NCI-H748 (cell line): ENCODE data around the gene CCT2.
A peak's percentile ranks its signal among the peaks of the same experiment; 100 is the strongest.
"Not testable (repeated sequence)": the region's sequence is repeated elsewhere in the genome, so short reads cannot be mapped to it uniquely, and the experiment has no call there.

Experiments
- DNase-seq: peaks from one replicate; lab custom pipeline; 2025; ENCODE audit not compliant: unreplicated experiment; lab: John Stamatoyannopoulos, UW

CCT2 gene

DNA sequence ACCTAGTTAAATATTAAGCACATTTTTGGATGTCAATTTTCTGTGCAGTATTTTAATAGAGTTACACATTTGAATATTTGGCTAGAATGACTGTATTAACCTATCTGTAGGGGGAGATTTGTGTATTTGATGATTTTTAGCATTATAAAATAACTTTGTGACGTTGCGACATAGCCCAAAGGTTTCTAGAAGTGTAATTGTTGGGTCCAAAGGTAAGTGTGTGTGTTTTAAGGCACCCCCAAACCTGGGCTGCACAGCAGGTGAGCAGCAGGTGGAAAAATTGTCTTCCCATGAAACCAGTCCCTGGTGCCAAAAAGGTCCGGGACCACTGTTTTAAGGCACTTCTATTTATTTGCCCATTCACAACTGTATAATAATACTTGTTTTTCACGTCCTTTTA, 3.3 kb downstream of the CCT2 start:
- no peak for DNase-seq

DNA sequence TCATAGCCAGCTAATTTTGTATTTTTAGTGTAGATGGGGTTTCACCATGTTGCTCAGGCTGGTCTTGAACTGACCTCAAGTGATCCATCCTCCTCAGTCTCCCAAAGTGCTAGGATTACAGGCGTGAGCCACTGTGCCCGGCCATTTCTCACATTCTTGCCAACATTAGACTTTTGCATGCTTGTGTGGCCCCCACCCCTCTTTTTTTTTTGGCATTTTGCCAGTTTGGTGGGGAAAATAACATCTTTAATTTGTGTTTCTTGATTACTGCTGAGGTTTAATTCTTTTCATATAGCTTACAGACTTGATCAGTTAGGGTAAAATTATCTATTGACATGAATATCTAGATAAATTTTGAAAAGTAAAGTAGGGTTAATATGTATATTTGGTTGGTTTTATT, 3.8 kb downstream of the CCT2 start:
- DNase-seq, result no peak

DNA sequence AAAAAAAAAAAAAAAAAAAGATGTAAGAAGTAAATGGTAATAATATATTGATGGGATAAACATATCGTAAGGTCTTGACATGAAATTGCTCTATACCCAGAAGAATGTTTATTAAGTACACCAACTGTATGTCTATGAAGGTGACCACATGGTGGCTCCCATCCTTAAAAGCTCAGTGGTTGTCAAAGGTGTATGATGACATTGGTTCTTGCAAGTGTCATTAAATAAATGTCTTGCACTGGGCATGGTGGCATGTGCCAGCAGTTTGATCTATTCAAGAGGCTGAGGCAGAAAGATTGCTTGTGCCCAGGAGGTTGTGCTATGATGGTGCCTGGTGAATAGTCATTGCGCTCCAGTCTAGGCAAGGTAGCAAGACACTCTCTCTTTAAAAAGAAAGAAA, 10.4 kb downstream of the CCT2 start:
- DNase-seq, result no peak

DNA sequence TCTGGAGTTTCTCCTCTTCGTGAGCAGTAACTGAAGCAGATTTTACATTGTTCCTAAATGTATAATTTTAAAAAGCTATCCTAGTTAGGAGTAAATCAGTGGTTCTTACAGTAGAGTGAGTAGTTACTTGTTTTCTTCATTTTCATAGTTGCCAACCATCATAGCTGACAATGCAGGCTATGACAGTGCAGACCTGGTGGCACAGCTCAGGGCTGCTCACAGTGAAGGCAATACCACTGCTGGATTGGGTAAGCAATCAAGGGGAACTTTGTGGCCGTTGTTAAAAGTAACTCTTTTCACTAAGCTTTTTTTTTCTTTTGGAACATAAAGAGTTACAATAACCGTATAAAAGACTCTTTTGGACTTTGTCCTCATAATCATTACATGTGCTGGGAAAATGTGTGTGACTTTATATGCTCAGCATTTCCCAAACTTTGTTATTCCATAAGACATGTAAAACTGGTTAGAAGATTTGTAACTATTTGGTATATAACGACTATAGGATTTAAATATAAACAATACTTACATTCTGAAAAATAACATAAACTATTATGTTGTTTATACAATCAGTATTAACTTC, 13.0 kb downstream of the CCT2 start:
- DNase-seq, result no peak

DNA sequence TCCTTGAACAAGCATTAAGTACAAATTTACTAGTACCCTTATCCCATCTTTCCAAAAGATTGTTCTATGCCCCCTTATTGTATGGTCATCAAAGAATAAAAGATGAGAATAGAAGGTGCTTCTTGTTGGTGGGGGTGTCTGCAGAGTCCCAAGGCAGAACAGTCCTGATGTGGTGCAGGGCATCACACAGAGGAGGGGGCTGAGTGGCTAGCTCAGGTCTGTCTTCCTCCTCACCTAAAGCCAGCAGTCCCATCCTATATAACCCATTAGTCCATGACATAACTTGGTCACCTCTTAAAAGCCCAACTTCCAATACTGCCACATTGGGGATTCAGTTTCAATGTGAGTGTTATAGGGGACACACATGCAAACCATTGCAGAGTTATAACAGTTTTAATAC, 15.5 kb downstream of the CCT2 start:
- no peak for DNase-seq

DNA sequence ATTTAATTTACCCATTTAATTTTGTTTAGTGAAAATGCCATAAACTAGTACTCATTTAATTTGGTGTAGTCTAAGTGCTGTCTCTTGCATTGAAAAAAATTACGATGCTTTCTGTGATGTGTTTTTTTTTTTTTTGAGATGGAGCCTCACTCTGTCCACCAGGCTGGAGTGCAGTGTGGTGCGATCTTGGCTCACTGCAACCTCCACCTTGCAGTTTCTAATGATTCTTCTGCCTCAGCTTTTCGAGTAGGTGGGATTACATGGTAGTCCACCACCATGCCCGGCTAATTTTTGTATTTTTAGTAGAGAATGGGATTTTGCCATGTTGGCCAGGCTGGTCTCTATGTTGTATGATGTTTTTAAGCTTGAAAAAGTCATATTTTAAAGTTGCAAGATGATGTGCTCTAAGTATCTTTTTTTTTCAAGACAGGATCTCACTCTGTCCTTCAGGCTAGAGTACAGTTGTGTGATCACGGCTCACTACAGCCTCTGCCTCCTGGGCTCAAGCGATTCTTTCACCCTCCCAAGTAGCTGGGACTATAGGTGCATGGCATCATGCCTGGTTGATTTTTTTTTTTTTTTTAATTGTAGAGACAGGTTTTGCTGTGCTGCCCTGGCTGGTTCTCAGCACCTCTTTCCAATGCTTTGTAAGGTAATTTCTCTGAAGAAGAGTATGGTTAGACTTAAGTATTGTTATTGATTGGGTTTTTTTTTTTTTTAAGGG, 16.9 kb downstream of the CCT2 start:
- DNase-seq, result no peak

DNA sequence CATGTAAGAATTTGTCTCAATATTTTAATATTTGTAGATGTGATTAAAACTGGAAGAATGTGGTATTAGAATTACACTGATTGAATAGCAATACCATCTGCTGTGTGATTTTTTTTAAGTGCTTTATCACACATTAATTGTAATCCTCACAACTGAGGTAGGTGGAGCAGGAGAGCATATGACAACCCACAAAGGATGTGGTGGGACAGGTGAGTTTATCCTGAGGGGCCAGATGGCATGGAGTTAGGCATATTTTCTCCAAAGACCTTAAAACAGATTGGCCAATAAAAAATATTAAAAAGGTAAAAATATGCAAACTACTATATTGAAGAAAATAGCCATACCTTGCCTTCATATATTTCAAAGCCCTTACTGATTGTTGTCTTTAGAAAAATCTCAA, 17.7 kb downstream of the CCT2 start:
- DNase-seq, result no peak

DNA sequence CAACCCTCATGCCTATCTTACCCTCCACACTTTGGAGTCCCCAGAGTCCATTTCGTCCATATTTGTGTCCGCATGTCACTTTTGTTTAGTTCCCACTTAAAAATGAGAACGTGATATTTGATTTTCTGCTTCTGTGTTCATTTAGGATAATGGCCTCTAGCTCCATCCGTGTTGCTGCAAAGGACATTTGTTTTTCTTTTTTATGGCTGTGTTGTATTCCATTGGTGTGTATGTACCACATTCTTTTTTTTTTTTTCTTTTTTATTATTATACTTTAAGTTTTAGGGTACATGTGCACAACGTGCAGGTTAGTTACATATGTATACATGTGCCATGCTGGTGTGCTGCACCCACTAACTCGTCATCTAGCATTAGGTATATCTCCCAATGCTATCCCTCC, 18.3 kb downstream of the CCT2 start:
- DNase-seq, result not testable (repeated sequence)

DNA sequence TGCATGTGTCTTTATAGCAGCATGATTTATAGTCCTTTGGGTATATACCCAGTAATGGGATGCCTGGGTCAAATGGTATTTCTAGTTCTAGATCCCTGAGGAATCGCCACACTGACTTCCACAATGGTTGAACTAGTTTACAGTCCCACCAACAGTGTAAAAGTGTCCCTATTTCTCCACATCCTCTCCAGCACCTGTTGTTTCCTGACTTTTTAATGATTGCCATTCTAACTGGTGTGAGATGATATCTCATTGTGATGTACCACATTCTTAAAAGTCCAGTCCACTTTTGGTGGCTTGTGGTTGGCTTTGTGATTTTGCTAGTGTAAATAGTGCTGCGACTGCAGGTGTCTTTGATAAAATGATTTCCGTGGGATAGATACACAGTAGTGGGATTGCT, 19.0 kb downstream of the CCT2 start:
- not testable (repeated sequence) for DNase-seq

DNA sequence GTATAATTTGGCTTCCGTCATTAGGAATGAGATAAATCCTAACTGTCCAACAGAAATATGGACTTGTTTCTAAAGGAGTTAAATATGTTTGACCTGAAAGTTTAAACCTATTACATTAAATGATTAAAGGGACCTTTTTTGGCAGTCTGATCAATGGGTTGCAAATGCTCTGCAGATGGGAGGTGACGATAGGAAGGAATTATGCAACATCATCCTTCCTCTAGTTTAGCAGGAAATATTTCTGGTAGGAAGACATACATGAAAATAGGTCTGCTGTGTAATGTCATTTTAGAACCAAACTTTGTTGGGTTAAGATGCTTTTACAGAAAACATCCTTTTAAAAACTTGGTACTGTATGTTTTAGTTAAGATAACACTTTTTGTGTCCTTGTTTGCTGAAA, 22.9 kb downstream of the CCT2 start:
- no peak for DNase-seq

DNA sequence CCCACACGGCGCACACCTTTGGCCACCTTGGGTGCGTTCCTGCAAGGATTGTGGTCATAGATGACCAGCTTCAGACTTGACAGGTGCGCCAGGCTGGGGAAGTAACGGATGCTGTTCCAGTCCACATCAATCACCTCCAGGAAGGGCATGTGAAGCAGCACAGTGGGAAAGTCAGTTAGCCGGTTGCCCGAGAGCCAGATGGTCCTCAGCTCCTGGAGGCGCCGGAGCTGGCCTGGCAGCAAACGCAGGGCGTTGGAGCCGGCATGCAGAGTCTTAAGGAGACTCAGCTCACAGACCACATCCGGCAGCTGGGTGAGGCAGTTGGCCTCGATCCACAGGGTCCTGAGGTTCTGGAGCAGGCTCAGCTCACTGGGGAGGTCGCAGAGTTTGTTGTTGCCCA, 24.9 kb downstream of the CCT2 start:
- DNase-seq, result no peak

DNA sequence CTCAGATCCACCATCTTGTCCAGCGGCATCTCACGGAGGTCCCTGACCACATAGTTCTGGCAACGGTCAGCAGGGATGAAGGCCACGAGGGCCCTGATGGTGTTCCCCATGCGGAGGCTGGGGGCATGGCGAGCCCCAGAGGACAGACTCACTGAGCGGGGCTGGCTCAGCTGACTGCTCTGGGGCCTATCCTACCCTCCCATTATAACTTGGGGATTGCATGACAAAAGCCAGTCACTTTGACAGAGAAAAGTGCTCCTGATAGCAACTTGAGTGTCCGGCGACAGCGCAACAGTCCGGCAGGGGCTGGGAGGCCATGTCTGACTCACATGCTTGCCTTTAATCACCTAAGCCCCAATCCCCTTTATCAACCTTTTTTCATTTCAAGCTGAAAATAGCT, 25.5 kb downstream of the CCT2 start, which contains the start of gene LRRC10:
Gene LRRC10, minus strand, starts transcription at position 179 of the 400 bp plus-strand sequence. Its CDS starts 69 bp downstream, at position 110.
- no peak for DNase-seq

DNA sequence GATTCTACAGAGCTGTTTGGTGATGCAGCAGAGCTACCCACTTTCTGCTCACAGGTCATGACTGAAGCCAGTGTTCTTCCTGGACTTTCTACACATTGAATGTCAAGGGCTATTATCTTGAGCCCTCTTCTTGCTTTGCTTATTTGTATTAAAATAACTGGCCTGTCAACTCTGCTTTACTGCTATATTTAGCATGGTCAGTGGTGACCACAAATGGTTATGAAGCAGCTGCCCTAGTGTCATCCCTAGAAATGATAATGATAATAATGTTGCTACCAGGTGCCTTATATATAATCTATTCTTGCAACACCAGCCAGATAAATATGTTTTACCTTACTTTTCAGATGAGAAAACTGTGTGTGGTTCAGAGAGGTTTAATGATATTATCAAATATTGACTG, 28.1 kb downstream of the CCT2 start:
- DNase-seq, result no peak

DNA sequence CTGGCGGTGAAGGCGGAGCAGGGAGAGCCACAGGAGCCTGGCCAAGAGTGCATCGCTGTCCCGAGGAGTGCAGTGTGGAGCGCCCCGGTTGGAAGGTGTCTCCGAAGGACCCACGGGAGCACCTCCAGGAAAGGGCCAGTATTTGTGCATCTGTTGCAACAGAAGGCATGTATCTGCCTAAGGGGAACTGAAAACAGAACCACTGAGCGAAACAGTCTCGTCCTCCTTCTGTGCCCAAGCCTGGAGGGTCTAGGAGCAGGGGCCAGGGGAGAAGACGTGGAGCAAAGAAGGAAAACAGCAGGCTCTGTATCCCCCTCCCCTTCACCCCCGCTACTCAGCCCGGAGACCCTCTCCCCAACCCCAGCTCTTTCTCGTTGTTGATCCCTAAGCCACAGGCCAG, 30.8 kb downstream of the CCT2 start:
- DNase-seq, result no peak

DNA sequence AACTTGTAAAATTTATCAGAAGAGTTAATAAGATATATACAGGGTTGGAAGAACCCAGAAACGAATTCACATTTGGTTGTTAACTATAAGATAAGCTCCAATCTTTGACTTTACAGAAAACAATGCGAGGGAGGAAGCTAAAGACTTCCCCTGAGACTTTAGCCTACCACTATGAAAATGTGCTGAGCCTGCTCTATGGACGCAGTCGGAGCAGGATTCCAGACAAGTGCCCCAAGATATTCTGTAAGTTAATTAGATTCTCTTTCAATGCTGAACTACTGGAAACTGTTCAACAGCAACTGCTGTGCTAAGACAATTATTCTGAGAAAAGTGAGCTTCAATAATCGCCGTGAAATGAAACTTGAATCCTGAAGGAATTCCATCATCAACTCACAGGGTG, 33.8 kb downstream of the CCT2 start:
- no peak for DNase-seq

DNA sequence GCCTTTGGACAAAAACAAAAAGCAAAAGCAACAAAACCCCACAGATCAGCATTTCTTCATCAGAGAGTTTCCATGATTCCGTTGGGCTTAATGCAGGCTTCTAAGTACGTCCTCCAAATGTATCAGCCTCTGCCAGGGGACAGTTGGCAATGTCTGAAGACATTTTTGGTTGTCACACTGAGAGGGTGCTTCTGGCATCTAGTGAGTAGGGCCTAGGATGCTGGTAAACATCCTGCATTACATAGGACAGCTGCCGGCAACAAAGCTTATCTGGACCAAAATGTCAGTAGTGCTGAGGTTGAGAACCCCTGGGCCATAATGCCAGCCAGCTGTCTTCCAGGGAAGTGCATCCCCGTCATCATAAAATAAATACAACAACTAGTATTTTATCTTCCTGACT, 34.8 kb downstream of the CCT2 start:
- DNase-seq, result no peak

DNA sequence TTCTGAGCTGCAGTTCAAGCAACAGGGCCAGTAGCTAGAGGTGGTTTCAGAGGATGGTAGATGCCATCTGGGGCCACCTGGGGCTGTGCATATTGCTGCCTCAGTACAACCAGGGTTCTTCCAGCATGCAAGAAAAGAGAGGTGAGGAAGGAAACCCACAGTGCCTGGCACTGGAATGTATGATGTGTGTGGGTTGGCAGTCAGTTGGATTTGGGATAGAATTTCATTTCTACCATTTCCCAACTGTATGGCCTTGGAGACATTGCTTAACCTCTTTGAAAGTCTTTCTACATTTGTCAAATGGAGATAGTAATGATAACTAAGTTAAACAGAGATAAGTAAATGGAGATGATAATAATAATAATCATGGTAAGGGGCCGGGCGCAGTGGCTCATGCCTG, 35.7 kb downstream of the CCT2 start:
- no peak for DNase-seq

DNA sequence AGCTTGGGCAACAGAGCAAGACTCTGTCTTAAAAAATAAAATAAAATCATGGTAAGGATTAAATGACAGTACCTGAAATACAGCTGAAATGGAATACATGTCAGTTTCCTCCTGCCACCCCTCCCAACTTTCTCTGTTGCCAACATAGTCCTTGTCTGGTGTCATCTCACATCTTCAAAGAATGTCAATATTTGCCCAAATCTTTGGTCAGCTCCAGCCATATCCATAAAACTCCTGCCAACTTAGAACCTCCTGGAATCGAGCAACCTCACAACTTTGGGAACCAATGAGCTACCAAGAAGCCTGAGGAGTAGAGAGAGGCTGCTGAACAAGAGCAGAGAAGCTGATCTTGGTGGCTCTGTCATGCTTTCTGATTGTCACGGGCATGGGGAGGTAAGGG, 36.3 kb downstream of the CCT2 start:
- DNase-seq, result no peak

DNA sequence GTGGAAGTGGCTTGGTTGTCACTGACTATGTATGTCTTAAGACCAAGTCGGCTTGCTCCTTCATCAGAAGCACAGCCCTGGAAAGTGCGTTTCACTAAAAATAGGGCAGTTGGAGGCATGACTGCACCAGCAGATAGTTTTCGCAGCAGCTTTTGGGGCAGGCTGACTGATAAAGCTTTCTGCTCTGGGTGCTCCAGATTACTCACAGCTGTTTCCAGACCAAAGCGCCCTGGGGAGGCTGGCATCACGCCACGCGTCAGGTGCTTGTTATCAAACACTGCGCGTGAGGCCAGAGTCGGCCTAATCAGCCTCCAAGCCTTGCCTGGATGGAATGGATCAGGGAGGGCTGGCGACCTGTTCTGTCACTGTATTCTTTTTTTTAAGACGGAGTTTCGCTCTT, 38.7 kb downstream of the CCT2 start:
- DNase-seq, result no peak

DNA sequence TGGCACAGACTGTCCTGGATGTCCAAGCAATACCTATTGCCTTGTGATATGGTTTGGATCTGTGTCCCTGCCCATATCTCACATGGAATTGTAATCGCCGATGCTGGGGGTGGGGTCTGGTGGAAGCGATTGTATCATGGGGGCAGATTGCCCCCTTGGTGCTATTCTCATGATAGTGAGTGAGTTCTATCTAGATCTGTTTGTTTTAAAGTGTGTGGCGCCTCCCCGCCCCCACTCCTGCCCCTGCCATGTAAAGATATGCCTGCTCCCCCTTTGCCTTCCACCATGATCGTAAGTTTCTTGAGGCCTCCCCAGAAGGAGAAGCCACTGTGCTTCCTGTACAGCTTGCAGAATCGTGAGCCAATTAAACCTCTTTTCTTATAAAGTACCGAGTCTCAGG, 42.2 kb downstream of the CCT2 start:
- DNase-seq, result no peak

DNA sequence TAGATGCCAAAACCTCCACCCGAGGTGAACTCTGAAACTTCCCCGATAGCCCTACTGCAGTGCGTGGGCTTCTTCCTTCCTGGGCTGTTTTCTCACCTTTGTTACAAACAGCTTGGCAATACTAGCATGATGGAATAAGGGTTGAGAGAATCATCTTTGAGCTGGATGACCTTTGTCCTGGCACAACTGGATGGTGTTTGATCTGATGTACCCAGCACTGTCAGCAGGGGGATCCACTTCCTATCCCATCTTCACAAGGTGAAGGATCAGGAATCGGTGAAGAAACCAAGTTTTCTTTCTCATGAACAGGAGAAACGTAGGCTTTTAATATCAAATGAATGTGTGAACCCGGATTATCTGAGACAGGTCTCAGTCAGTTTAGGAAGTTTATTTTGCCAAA, 44.9 kb downstream of the CCT2 start:
- no peak for DNase-seq

DNA sequence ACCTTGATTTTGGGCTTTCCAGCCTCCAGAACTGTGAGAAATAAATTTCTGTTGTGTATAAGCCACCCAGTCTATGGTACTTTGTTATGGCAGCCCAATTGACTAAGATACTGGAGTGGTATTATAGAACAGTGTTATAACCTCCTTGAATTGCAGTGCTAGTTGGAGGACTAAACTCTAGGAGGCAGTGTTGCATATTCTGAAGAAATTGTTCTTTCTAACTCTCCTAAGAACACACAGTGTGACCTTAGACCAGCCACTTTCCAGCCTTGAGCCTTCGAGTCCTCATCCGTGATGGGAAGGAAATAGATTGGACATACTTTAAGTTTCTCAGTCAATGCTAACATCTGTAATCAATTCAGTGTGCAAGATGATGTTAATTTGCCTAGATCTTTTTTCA, 47.8 kb downstream of the CCT2 start:
- peak; percentile 9 for DNase-seq

DNA sequence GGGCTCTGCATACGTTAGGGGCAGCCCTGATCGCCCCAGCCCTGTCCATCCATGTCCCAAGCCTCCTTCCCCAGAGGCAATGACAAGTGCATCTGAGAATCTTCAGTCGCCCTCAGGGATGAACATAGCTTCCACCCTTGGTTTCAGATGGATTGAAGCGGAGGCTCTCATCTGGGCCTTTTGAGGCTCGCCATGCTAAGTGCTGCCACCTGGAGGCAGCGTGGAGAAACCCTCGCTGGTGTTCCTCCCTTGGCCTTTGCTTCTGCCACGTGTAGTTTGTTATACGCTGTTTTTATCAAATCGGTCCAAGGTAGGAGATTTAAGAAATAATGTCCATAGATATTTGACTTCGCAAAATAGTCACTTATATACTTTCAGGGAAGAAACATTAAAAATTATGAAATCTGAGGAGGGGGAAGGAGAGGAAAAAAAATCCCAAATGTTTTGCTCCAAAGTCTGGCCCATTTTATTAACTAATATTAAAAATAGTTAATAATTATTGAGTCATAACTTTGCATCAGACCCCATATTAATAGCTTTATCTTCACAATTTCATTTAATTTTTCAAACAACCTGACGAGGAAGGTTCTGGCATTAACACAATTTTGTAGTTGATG, 54.2 kb downstream of the CCT2 start:
- DNase-seq, result peak; percentile 69
